Measurements from ENCODE around the gene NLGN1.

GRCh38 chr3:174280186-174280585, 882.6 kb downstream of the NLGN1 start:
- no peak for TF ChIP-seq EZH2 (IDR thresholded peaks at IDR 0.05; ENCODE audit: insufficient read depth, poor library complexity, severe bottlenecking)
- no peak for TF ChIP-seq EZH2phosphoT487 (IDR thresholded peaks at IDR 0.05; ENCODE audit: insufficient read depth, low read depth)

Measured in GM23248 (cell line).